Activated gamma-delta T cell treated with anti-CD3 and anti-CD28 coated beads, Interleukin-2, amount 50 U/mL, for 16 hours (primary cell): ENCODE measurements around the gene DEFB129.
"Not testable (repeated sequence)": the region's sequence is repeated elsewhere in the genome, so short reads cannot be mapped to it uniquely, and the experiment has no call there.

ENCODE experiments used
- DNase-seq: peaks from one replicate; pipeline ENCODE4 v3.0.0-alpha.2; 2020; ENCODE audit warnings: low read depth

DEFB129 gene, protein sequence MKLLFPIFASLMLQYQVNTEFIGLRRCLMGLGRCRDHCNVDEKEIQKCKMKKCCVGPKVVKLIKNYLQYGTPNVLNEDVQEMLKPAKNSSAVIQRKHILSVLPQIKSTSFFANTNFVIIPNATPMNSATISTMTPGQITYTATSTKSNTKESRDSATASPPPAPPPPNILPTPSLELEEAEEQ

DNA sequence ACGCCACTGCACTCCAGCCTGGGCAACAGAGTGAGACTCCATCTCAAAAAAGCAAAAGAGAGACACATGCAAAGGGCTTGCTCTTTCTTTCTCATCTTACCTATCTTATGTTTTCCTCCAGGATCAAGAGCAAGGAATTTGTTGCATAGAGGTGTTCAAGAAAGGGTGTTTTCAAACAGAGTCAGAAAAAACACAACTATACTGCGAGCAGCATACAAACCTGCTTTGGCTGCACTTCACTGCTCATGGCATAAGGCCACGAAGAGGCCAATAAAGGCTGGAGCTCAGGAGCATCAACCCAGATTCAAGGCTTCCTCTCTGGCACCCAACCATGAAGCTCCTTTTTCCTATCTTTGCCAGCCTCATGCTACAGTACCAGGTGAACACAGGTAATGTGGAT is at the start of gene DEFB129:
Gene DEFB129, plus strand, starts transcription at position 301 of the 400 bp plus-strand sequence. Its CDS starts 31 bp downstream, at position 332.
- DNase-seq, result no peak

- DNase-seq, result no peak
These were observed 42.8 kb upstream of the DEFB129 start for GRCh38 chr20:184288-184687.

DNA sequence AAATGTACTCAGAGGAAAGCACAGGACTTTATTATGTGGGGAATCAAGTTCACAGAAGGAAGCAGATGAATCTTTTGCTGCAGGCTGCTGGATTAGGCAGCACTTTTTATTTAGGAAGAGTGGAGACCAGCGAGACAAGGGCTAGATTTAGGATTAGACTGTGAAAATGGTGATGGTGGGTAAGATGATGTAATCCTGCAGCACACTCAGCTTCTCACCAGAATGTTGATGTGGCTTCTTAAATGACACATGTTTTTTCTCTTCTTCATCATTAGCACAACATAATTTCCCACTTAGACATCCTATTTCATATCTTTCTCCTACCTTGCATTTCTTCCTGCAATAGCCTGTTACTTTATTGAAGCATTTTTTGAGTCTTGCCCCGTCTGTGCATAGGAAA is 39.3 kb upstream of the DEFB129 start:
- no peak for DNase-seq

- DNase-seq, result no peak
These were observed 37.4 kb upstream of the DEFB129 start, which contains the start of gene DEFB128 for GRCh38 chr20:189611-190010. Gene DEFB128, minus strand, starts transcription at chr20:189711. Its CDS starts 88 bp downstream, at chr20:189623.

DNA sequence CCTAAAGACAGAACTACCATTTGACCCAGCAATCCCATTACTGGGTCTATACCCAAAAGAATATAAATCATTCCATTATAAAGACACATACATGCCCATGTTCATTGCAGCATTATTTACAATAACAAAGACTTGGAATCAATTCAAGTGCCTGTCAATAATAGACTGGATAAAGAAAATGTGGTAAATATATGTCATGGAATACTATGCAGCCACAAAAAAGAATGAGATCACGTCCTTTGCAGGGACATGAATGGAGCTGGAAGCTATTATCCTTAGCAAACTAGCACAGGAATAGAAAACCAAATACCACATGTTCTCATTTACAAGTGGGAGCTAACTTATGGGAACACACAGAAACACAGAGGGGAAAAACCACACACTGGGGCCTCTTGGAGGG is 28.8 kb upstream of the DEFB129 start:
- DNase-seq, result no peak

- no peak for DNase-seq
These were observed 27.1 kb upstream of the DEFB129 start for GRCh38 chr20:199996-200395.

DNA sequence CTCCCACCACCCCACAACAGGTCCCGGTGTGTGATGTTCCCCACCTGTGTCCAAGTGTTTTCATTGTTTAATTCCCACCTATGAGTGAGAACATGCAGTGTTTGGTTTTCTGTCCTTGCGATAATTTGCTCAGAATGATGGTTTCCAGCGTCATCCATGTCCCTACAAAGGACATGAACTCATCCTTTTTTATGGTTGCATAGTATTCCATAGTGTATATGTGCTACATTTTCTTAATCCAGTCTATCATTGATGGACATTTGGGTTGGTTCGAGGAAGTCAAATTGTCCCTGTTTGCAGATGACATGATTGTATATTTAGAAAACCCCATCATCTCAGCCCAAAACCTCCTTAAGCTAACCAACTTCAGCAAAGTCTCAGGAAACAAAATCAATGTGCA is 23.4 kb upstream of the DEFB129 start:
- not testable (repeated sequence) for DNase-seq

DNA sequence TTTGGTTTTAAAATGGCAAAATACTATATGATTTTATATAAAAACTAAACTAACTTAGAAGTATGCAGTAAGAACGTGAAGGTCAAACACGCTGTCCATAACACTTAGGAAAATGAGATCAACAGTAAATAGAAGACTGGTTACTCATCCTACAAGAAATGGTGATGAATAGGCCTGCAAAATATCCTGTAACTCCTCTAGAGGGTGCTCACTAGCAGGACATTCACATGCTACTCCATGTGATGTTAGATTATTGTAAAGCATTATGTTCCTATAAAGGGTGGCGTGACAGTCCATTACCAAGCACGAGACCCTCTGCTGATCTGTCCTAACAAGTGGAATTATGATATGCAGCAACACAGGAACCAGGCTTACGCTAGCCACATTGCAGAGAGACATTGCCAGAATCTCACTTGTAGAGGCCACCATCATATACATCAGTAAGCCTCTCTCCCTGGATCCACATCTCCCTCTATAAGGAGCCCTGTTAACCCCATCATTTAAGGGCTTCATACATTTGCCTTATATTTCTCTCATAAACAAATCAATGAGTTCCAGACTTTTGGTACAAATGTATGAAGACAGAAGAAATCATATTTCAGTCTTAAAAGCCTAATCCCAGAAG is 18.0 kb upstream of the DEFB129 start:
- DNase-seq, result no peak

DNA sequence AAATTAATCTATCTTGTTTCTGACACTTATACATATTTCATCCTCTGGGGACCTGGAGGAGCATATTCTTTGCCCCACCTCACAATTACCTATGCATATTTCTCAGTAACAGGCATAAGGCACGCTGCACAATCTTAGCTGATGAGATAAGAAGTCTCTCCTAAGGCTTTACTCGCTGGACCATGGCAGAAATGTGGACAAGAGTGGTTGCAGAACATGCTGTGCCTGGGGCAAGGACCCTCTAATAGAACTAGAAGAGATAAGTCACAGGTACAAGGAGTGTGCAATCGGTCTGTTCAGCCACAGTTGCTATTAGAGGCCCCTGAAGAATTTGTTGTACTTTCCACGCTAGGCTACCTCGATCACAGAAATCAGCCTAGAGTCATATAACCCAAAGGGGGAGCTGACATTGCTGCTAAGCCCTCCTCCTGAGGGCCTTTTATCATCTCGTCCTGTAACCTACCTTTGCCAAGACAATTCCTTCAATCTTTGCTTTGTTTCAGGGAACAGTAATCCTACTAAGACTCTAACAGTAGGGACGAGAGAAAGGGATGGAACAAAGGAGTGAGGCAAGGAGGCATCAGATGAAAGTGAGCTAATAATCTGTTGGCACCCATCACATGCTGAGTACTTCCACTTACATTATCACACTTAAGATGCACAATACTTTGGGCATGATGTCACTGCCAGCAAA is 16.1 kb upstream of the DEFB129 start:
- DNase-seq, result no peak

DNA sequence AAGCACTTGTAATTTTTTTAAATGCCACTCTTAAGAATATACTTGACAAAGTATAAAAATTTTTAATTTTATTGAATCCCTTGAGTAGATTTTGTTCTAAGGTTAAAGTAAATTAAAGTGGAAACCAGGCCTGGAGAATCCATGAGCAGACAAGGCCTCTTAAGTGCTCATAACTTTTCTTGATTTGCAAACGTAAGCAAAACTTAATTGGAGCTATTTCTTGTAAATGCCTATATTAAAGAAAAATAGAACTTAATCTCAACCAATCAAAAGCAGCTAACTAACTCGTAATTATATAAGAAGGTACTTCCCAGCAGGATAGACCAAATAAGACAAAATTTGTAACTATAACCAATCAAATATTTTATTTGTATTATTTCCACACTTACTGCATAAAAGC is 12.7 kb upstream of the DEFB129 start:
- DNase-seq, result no peak

DNA sequence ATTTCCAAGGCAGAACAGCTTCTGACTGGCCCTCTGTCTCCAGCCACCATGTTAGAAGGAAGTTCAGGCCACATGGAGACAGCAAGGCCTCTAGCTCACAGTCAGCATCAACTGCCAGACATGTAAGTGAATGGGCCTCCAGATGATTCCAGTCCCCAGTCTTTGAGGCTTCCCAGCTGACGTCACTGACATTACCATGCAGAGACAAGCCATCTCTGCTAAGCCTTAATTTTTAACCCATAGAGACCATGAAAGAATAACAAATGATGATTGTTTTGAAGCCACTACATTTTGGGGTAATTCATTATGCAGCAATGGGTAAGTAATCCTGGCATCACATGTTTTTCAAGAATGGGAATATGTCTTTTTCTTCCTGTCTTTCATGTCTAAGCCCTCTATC is 11.3 kb upstream of the DEFB129 start:
- DNase-seq, result no peak

- DNase-seq, result no peak
These were observed 9.8 kb upstream of the DEFB129 start for GRCh38 chr20:217266-217665.

DNA sequence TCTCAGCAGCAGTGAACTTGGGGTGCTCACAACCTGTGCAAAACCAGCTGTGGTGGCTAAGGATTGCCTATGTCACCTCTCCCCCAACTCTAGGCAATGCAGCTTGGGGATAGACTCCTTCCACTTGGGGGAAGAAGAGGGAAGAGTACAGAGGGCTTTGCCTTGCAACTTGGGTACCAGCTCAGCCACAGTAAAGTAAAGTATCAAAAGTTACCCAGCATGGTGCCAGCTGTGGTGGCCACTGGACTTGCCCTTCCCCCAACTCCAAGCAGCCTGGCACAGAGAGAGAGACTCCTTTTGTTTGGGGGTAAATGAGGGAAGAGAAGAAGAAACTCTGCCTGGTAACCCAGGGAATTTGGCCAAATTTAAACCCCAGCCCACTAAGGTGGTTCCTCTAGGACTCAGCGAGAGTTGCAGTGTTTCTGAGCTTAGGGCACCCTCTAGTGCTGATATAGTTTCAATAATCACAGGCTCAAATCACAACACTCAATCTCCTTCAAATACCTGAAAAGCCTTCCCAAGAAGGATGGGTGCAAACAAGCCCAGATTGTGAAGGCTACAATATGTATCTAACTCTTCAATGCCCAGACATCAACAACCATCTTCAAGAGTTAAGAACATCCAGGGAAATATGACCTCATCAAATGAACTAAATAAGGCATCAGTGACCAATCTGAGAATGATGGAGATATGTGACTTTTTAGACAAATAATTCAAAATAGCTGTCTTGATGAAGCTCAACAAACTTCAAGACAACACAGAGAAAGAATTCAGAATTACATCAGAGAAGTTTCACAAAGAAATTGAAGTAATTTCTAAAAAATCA is 7.6 kb upstream of the DEFB129 start:
- no peak for DNase-seq

- no peak for DNase-seq
These were observed 5.7 kb upstream of the DEFB129 start for GRCh38 chr20:221258-221830.

- not testable (repeated sequence) for DNase-seq
These were observed 1.2 kb upstream of the DEFB129 start for GRCh38 chr20:225879-226278.

- no peak for DNase-seq
These were observed 514 bp downstream of the DEFB129 start for GRCh38 chr20:227439-228105.

DNA sequence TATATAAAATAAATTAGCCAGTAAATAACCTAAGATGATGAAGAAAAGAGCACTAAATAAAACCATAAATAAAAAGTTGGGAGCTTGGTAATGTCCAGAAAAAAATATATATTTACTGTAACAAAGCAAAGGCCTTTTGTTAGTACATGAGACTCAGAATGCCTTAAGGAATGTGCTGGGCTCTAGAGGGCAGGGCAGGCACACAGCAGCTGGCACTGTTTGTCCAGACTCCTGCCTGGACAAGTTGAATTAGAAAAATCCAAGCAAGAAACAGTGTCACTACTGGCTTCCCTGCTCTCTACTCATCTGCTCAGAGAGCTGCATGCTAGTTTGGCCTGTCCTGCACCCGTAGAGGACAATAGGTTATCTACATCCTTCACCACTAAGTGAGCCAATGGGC is 8.8 kb downstream of the DEFB129 start:
- no peak for DNase-seq

DNA sequence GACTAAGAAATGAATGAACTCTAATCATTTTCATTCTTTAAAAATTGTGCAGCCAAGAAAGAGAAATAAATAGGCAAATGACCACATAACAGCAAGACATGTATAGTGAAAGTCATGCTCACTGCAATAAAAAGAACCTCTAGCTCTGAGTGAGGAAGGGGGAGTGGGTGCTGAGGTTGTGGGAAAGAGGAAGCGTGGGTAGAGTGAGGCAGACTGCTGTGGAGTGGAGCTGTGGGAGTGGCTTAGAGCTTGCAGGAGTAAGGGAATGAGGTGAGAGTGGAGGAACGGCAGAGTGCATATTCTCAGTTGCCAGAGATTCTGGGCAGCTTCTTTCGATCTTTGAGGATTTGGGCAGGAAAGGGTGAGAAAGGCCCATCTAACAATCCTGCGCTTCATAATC is 10.4 kb downstream of the DEFB129 start:
- no peak for DNase-seq

DNA sequence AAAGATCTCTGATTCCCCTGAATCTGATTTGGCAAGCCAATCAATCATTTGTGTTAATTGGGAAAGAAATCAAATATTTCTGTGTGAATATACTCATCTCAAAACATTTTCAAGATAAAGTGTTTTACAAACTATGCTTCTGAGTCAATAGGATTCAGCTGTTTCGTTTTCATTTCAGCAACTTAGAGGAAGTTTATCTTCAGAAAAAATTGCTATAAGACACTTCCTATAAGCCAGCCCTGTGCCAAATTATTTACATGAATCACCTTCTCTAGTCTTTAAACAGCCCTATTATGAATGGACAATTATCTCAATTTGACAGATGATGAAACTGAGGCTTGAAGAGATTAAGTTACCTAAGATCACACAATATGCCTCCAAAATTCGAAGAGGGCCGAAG is 10.9 kb downstream of the DEFB129 start:
- no peak for DNase-seq

DNA sequence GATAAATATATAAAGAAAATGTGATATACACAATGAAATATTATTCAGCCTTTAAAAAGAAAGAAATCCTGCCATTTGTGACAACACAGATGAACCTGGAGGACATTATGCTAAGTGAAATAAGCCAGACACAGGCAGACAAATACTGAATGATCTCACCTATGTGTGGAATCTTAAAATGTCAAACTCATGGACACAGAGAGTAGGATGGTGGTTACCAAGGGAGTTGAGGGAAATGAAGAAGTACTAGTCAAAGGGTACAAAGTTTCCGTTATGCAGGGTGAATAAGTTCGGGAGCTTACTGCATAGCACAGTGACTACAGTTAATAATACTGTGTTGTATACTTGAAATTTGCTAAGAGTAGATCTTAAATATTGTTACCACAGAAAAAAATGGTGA is 15.8 kb downstream of the DEFB129 start:
- DNase-seq, result no peak

GRCh38 chr20:251354-251753 is 24.3 kb downstream of the DEFB129 start:
- no peak for DNase-seq

DNA sequence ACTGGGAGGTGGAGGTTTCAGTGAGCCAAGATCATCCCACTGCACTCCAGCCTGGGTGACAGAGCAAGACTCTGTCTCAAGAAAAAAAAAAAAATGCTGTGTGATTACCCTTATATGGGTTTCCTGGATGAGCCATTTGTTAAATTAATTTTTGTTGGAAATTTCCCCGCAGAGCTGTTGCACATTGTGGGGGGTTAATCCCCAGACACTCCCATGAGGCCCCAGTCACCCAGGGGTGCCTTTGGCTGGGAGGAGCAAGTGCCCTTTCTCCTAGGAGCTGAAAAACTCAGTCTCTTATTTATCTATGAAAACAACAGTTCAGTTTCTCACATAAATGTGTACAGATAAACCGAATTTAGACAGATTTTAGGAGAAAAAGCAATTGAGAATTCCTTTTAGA is 25.7 kb downstream of the DEFB129 start:
- DNase-seq, result no peak
